GM23338 (cell line): ENCODE results near the gene AGAP1.

Source experiments
- CREB1 ChIP-seq: fragments of 250-450 bp; sonication (Bioruptor Pico); IDR thresholded peaks from 2 replicates; pipeline ENCODE4 v1.5.0; 2020; ENCODE audit warnings: low read depth, mild to moderate bottlenecking, moderate library complexity
- POLR2AphosphoS5 ChIP-seq: IDR thresholded peaks from 2 replicates; pipeline ENCODE4 v1.6.1; 2016; ENCODE audit warnings: antibody characterized with exemption, low read depth
- REST ChIP-seq: IDR thresholded peaks from one replicate; pipeline ENCODE4 v1.6.1; 2018; ENCODE audit warnings: antibody characterized with exemption; ENCODE audit not compliant: unreplicated experiment
- TF ChIP-seq, protein P1 (sequence below), 2 experiments: fragments of 200-600 bp in 1 of 2; sonication (generic) in 1 of 2; conservative IDR thresholded peaks; 2 replicates each; pipeline versions ENCODE4 v1.5.1 to v1.6.1; 2016 to 2017; ENCODE audit warnings: antibody characterized with exemption in 2 of 2, low read depth in 2 of 2, mild to moderate bottlenecking in 2 of 2, moderate library complexity in 1 of 2

- TF ChIP-seq, protein P1, sequence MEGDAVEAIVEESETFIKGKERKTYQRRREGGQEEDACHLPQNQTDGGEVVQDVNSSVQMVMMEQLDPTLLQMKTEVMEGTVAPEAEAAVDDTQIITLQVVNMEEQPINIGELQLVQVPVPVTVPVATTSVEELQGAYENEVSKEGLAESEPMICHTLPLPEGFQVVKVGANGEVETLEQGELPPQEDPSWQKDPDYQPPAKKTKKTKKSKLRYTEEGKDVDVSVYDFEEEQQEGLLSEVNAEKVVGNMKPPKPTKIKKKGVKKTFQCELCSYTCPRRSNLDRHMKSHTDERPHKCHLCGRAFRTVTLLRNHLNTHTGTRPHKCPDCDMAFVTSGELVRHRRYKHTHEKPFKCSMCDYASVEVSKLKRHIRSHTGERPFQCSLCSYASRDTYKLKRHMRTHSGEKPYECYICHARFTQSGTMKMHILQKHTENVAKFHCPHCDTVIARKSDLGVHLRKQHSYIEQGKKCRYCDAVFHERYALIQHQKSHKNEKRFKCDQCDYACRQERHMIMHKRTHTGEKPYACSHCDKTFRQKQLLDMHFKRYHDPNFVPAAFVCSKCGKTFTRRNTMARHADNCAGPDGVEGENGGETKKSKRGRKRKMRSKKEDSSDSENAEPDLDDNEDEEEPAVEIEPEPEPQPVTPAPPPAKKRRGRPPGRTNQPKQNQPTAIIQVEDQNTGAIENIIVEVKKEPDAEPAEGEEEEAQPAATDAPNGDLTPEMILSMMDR (conservative IDR thresholded peaks at IDR 0.05; ENCODE audit: low read depth in 2 of 2): no peak
- TF ChIP-seq CREB1 (CRISPR knock-in tag) (no peak), REST (no peak), POLR2AphosphoS5 (no peak)
Observed at GRCh38 chr2:236014408-236015131, 520.7 kb downstream of the AGAP1 start.
